Activated CD8-positive, alpha-beta T cell treated with anti-CD3 and anti-CD28 coated beads for 36 hours (primary cell): ENCODE data around the gene EBF3. TPM values are rescaled to one million over a fixed set of nuclear protein-coding genes. Genes with fewer than 3 reads are reported as not detected.

Source experiments
- ATAC-seq: fragments of 200-7000 bp; cut with Tn5 transposase; one replicate; pipeline ENCODE4 v1.10.0; 2021; ENCODE audit warnings: mild to moderate bottlenecking, moderate library complexity
- CTCF ChIA-PET: fragments of 350-600 bp; sonication (Branson Sonifier 250); formaldehyde crosslinking; loops from one replicate; lab custom pipeline; 2021; ENCODE audit warnings: antibody characterized with exemption; lab: Charles Lee
- POLR2A ChIA-PET: fragments of 350-600 bp; sonication (Branson Sonifier 250); formaldehyde crosslinking; loops from one replicate; lab custom pipeline; 2021; ENCODE audit warnings: antibody characterized with exemption; lab: Charles Lee
- DNase-seq: peaks from one replicate; pipeline ENCODE4 v3.0.0-alpha.2; 2020
- H3K27ac Mint-ChIP-seq: one replicate; pipeline ENCODE4 v1.8.0; 2021; ENCODE audit warnings: mild to moderate bottlenecking, mixed read lengths
- H3K27me3 Mint-ChIP-seq: one replicate; pipeline ENCODE4 v1.8.0; 2021; ENCODE audit warnings: mixed read lengths
- H3K36me3 Mint-ChIP-seq: one replicate; pipeline ENCODE4 v1.8.0; 2021; ENCODE audit warnings: low read depth, mixed read lengths
- H3K4me1 Mint-ChIP-seq: one replicate; pipeline ENCODE4 v1.8.0; 2021; ENCODE audit warnings: low read depth, mixed read lengths
- H3K4me3 Mint-ChIP-seq: one replicate; pipeline ENCODE4 v1.8.0; 2021; ENCODE audit warnings: mild to moderate bottlenecking, moderate library complexity, mixed read lengths
- H3K9me3 Mint-ChIP-seq: one replicate; pipeline ENCODE4 v1.8.0; 2021; ENCODE audit warnings: mixed read lengths
- intact Hi-C: fragments of 100-400 bp; cut with micrococcal nuclease; formaldehyde crosslinking; loops from one replicate; pipeline ENCODE4 v1.10.0; 2022
- total RNA-seq, 2 experiments: library from RNA; stranded (reverse); gene quantifications; one replicate each; pipeline ENCODE4 v1.2.3, GENCODE V29; 2021
- TF ChIP-seq, protein P1 (sequence below): fragments of 200-600 bp; IDR thresholded peaks from one replicate; pipeline ENCODE4 v1.8.0; 2022; ENCODE audit warnings: antibody characterized with exemption, mild to moderate bottlenecking

Gene EBF3
- total RNA-seq, 2 experiments from 2014 or later: not detected

DNA sequence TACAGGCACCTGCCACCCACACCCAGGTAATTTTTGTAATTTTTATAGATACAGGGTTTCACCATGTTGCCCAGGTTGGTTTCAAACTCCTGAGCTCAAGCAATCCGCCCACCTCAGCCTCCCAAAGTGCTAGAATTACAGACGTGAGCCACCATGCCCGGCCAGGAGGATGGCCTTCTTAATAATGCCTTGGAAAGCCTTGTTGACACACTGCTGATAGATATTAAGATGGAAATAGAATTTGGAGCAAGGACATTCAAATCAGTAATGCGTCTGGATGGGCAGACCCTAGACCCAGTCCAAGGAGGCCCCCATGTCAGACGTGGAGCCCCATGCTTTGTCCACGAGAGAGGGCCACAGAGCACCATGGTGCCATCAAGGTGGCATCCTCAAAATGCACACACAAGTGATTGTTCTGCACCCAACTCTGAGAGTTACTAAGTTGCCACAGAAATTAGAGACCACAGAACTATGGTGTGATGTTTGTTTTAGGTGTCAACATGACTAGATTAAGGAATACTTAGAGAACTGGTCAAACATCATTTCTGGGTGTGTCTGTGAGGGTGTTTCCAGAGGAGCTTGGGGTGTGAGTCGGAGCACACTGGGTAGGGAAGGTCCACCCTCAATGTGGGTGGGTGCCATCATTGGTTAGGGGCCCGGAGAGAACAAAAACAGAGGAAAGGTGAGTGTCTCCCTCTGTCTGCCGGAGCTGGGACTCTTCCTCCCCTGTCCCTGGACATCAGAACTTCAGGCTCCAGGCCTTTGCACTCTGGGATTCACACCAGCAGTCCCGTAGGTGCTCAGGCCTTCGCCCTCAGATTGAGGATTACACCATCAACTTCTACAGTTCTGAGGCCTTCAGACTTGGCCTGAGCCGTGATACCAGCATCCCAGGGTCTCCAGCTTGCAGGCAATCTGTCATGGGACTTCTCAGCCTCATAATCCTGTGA is 34.5 kb downstream of the EBF3 start:
- TF ChIP-seq, protein P1, sequence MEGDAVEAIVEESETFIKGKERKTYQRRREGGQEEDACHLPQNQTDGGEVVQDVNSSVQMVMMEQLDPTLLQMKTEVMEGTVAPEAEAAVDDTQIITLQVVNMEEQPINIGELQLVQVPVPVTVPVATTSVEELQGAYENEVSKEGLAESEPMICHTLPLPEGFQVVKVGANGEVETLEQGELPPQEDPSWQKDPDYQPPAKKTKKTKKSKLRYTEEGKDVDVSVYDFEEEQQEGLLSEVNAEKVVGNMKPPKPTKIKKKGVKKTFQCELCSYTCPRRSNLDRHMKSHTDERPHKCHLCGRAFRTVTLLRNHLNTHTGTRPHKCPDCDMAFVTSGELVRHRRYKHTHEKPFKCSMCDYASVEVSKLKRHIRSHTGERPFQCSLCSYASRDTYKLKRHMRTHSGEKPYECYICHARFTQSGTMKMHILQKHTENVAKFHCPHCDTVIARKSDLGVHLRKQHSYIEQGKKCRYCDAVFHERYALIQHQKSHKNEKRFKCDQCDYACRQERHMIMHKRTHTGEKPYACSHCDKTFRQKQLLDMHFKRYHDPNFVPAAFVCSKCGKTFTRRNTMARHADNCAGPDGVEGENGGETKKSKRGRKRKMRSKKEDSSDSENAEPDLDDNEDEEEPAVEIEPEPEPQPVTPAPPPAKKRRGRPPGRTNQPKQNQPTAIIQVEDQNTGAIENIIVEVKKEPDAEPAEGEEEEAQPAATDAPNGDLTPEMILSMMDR: no peak
- H3K9me3 Mint-ChIP-seq: no peaks in the 10 kb centered on the region
- POLR2A ChIA-PET: no interaction called here

DNA sequence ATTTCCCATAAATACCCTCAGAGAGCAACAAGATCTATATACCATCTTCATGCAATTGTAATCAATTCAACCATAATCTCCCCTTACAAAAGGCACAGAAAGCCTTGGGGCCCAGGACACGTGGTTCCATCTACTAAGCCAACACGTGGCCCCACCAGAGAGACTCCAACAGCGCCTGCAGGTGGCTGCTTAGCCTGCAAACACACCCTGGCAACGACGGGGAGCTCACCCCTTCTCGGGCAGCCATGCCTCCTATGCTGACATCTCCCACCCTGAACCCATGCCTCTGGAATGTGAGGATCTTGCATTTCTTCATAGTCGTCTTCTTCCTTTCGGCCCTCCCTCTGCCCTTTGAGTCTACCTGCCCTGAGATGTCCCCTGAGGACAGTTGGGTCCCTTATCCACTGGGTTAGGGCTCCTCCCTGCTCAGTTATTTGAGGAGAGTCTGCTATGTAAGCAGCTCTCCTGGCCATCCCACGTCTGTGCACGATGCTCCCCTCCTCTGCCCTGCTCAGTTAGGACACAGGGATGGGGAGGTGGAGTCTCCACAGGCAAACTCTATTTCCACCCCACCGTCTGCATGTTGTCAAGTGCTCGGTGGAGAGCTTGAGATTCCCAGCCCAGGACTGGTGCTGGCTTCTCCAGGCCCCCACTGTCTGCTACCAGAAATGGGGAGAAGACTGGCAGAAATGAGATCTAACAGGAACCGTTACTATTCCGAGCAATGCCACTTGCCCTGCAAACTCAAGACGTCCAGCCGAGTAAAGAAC is 36.5 kb downstream of the EBF3 start:
- ATAC-seq (no peak), DNase-seq (no peak)
- Mint-ChIP-seq H3K27me3 (no peaks in the 10 kb centered on the region), H3K4me1 (no peaks in the 10 kb centered on the region), H3K9me3 (no peaks in the 10 kb centered on the region), H3K27ac (no peak overlapping the region), H3K4me3 (no peak overlapping the region), H3K36me3 (no peaks in the 10 kb centered on the region)
- ChIA-PET CTCF (no interaction called here), POLR2A (no interaction called here)
- intact Hi-C loops: no loop called here
- TF ChIP-seq, protein P1: no peak

More for the DNA sequence above, 34.5 kb downstream of the EBF3 start:
- Mint-ChIP-seq H3K27me3 (no peaks in the 10 kb centered on the region), H3K4me1 (no peaks in the 10 kb centered on the region), H3K27ac (no peak overlapping the region), H3K36me3 (no peaks in the 10 kb centered on the region), H3K4me3 (no peak overlapping the region)
- no peak for ATAC-seq
- no peak for DNase-seq
- CTCF ChIA-PET: no interaction called here
- intact Hi-C loops: no loop called here

DNA sequence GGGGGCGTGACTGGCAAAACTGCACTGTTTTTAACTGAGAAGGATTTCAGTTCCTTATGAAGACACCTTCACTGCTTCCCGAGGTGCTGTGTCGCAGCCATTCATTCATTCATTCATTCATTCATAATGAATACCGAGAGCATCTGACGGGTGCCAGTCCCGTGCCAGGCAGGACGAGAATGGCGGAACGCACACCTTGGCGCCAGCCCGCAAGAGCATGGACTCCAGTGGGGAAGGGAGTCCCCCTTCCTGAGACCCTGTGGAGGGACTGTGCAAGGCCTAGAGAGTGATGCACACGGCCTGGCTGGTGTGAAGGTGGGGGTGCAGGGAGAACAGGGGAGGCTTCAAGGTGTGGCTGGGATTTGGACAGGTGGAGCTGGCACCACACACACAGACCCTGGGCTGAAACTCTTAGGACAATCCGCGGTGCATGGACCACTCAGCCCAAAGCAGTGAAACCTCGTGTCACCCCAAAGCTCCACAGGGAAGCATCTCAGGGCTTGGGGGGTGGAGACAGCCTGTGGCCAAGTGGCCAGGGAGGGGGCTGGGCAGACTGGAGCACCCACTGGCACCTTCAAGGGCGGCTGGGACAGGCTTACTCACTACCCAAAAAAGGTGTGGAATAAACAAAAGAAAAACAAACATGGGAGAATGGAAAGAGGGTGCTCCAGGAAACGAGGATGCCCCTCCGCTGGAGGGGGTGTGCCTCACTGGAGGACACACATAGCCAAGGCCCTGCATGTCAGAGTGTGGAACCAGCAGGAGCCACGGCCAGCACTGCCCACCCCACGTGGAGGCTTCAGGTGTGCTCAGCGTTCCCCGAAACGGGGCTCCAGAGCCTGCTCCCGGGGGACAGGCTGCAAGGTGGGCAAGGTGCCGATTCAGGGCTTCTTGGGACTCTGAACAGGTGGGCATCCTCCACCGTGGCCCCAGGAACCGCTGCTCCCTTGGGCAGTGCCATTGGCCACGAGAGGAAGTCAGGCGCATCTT is 37.7 kb downstream of the EBF3 start:
- Mint-ChIP-seq H3K4me3 (no peak overlapping the region), H3K36me3 (no peaks in the 10 kb centered on the region), H3K27ac (no peak overlapping the region), H3K27me3 (no peaks in the 10 kb centered on the region), H3K4me1 (no peaks in the 10 kb centered on the region), H3K9me3 (no peaks in the 10 kb centered on the region)
- intact Hi-C loops: no loop called here
- ATAC-seq (no peak), DNase-seq (no peak)
- ChIA-PET CTCF (no interaction called here), POLR2A (no interaction called here)
- TF ChIP-seq, protein P1: no peak

DNA sequence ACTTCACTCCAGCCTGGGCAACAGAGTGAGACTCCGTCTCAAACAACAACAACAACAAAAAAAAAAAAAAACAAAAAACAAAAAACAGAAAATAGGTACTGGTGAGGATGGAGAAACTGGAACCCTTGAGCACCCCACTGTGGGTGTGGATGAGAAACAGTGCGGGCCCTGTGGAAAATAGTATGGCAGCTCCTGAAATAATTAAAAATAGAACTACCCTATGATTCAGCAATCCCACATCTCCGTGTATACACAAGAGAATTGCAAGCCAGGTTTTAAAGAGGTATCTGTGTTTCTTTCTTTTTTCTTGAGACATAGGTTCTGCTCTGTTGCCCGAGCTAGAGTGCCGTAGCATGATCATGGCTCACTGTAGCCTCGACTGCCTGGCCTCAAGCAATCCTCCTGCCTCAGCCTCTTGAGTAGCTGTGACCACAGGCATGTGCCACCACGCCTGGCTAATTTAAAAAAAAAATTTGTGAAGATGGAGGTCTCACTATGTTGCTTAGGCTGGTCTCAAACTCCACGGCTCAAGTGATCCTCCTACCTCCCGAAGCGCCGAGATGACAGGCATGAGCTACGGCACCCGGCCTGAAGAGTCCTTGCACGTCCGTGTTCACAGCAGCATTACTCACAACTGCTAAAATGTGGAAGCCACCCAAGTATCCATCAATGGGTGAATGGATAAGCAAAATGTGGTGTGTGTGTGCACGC is 39.5 kb downstream of the EBF3 start:
- H3K27me3 Mint-ChIP-seq: no peaks in the 10 kb centered on the region
- no peak overlapping the region for H3K27ac Mint-ChIP-seq
- H3K36me3 Mint-ChIP-seq: no peaks in the 10 kb centered on the region
- no peaks in the 10 kb centered on the region for H3K4me1 Mint-ChIP-seq
- no peaks in the 10 kb centered on the region for H3K9me3 Mint-ChIP-seq
- intact Hi-C loops: no loop called here
- no peak overlapping the region for H3K4me3 Mint-ChIP-seq
- ATAC-seq: no peak
- ChIA-PET CTCF (no interaction called here), POLR2A (no interaction called here)
- TF ChIP-seq, protein P1: no peak
- DNase-seq: no peak
